Measurements from ENCODE around the gene ROR2. TPM values are rescaled to one million over a fixed set of nuclear protein-coding genes. Genes with fewer than 3 reads are reported as not detected.

Gene ROR2
- total RNA-seq, 1 experiment from 2014 or later, result 2.7 TPM

DNA sequence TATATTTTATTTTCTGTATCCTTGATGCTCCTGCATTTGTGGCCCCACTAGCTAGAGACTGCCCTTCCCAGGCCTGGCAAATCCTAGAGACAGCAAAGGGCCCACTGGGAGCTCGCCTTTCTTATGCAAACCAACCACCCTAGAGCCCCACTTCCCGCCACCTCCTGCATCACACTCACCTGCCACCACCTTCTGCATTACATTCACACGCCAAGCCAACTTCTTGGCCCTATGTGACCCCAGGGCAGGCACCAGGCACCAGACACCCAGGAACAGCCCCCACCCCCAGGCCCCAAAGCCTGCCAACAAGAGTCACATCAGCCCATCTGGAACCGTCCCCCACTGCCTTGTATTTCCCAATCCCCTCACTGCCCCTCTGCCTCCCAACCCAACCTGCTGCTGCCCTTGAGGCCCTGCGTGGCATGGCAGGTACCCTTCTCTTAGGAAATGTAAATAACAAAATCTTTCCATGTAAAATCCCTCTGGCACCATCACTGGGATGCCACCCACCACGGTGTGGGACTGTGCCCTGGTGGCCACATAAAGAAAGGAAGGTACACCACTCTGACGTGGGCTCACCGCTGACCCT, 22.0 kb downstream of the ROR2 start:
- peaks cover 7% of the 10 kb centered on the region for H3K9me3 ChIP-seq (ENCODE audit: control insufficient read depth, low read depth, low read length)
- peaks cover 17 to 42% (median 28%) of the 10 kb centered on the region in 3 experiments for H3K36me3 Mint-ChIP-seq (ENCODE audit: insufficient read depth in 1 of 3, low read depth in 3 of 3)
- TF ChIP-seq, protein P1, sequence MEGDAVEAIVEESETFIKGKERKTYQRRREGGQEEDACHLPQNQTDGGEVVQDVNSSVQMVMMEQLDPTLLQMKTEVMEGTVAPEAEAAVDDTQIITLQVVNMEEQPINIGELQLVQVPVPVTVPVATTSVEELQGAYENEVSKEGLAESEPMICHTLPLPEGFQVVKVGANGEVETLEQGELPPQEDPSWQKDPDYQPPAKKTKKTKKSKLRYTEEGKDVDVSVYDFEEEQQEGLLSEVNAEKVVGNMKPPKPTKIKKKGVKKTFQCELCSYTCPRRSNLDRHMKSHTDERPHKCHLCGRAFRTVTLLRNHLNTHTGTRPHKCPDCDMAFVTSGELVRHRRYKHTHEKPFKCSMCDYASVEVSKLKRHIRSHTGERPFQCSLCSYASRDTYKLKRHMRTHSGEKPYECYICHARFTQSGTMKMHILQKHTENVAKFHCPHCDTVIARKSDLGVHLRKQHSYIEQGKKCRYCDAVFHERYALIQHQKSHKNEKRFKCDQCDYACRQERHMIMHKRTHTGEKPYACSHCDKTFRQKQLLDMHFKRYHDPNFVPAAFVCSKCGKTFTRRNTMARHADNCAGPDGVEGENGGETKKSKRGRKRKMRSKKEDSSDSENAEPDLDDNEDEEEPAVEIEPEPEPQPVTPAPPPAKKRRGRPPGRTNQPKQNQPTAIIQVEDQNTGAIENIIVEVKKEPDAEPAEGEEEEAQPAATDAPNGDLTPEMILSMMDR (conservative IDR thresholded peaks at IDR 0.05), result peak; percentile 12; the same call in 1 of the 3 replicates
- H3K4me2 ChIP-seq (ENCODE audit: insufficient read depth, insufficient read length, low read length), result no peak overlapping the region
- no peaks in the 10 kb centered on the region; the same call in 1 of the 2 replicates for H3K27me3 ChIP-seq (ENCODE audit: insufficient read depth, low read length)
- H3K4ac ChIP-seq (ENCODE audit: low read depth, low read length), result no peak overlapping the region
- H4K91ac ChIP-seq (ENCODE audit: insufficient read length, low read depth, low read length), result no peak overlapping the region
- H3K23ac ChIP-seq (ENCODE audit: insufficient read length, low read depth, low read length), result no peak overlapping the region
- no peak overlapping the region for H3K27ac ChIP-seq (ENCODE audit: insufficient read length, low read depth, low read length)
- peaks cover 38 to 45% of the 10 kb centered on the region in 2 experiments for H3K9me3 Mint-ChIP-seq
- H3K18ac ChIP-seq (ENCODE audit: insufficient read length, low read depth, low read length), result no peak overlapping the region
- no peak overlapping the region for H2BK12ac ChIP-seq (ENCODE audit: insufficient read length, low read depth, low read length)
- no peak overlapping the region for H3K4me3 Mint-ChIP-seq
- H3K4me1 ChIP-seq (ENCODE audit: insufficient read depth, low read length), result no peaks in the 10 kb centered on the region
- H3K14ac ChIP-seq (ENCODE audit: insufficient read depth, low read length), result no peak overlapping the region
- H2BK5ac ChIP-seq (ENCODE audit: insufficient read length, low read length), result no peak overlapping the region
- H4K20me1 ChIP-seq (ENCODE audit: control insufficient read depth, insufficient read depth, insufficient read length), result no peaks in the 10 kb centered on the region
- WGBS (ENCODE audit: extremely low coverage, insufficient read length, low lambda C conversion rate), result no CpG with 5 or more reads among the region's 8 CpGs
- H2AFZ ChIP-seq (ENCODE audit: low read length), result no peak overlapping the region
- no peak overlapping the region for H3K27ac Mint-ChIP-seq
- H3K9ac ChIP-seq (ENCODE audit: extremely low read depth, insufficient read length, low read length), result no peak overlapping the region
- H2AK5ac ChIP-seq (ENCODE audit: insufficient read length, low read length), result no peak overlapping the region
- peaks cover 6 to 10% of the 10 kb centered on the region in 2 experiments for H3K4me1 Mint-ChIP-seq
- H3T11ph ChIP-seq (ENCODE audit: low read length), result no peak overlapping the region
- H3K79me2 ChIP-seq (ENCODE audit: insufficient read depth, low read length), result no peaks in the 10 kb centered on the region
- H3K23me2 ChIP-seq (ENCODE audit: insufficient read length, low read depth, low read length, poor library complexity, severe bottlenecking), result no peaks in the 10 kb centered on the region
- no peak overlapping the region for H4K8ac ChIP-seq (replicated peaks; ENCODE audit: insufficient read length, low read depth, low read length)
- peaks cover 76% of the 10 kb centered on the region for H3K27me3 Mint-ChIP-seq (ENCODE audit: low read depth)
- H2BK120ac ChIP-seq (ENCODE audit: low read depth, low read length, poor library complexity, severe bottlenecking), result no peak overlapping the region
- peak; percentile 51 for DNase-seq
- no peak overlapping the region for H4K5ac ChIP-seq (ENCODE audit: insufficient read length, low read depth, low read length)
- no peak overlapping the region for H2BK15ac ChIP-seq (ENCODE audit: low read depth, low read length)
- no peak overlapping the region for H3K56ac ChIP-seq (ENCODE audit: insufficient read length, low read depth, low read length)
- H3K79me1 ChIP-seq (ENCODE audit: insufficient read depth, low read depth, low read length, poor library complexity, severe bottlenecking), result no peaks in the 10 kb centered on the region
- H2BK20ac ChIP-seq (ENCODE audit: low read depth, low read length, poor library complexity, severe bottlenecking), result no peak overlapping the region
